ENCODE results near the gene ACP3.

DNA sequence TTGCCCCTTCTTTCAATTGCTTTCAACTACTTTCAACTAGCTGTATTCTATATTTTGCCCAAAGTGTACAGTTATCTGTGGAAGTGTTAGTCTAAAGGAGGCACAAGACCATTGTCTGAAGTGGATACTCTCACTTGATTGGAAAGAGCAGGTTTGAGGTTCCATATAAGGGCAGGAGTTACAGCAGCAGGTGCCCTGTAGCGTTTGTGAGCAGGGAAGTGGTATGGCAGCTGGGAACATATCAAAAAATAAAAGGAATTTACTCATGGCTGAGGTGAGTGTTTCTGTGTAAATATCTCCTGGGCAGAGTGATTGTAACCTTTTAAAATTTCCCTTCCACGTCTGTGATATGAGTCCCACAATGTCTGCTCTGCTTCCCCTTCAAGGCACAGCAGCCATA is 61.6 kb downstream of the ACP3 start:
- TF ChIP-seq RAD21 (IDR thresholded peaks at IDR 0.05; ENCODE audit: low read depth) (no peak), FOXM1 (IDR thresholded peaks at IDR 0.05; ENCODE audit: borderline replicate concordance, low read depth) (no peak), EGR1 (IDR thresholded peaks at IDR 0.05) (no peak)
- TF ChIP-seq, protein P1, sequence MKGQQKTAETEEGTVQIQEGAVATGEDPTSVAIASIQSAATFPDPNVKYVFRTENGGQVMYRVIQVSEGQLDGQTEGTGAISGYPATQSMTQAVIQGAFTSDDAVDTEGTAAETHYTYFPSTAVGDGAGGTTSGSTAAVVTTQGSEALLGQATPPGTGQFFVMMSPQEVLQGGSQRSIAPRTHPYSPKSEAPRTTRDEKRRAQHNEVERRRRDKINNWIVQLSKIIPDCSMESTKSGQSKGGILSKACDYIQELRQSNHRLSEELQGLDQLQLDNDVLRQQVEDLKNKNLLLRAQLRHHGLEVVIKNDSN (IDR thresholded peaks at IDR 0.05) = no peak

Measured in Ishikawa (cell line).